Bronchial epithelial cell (primary cell): ENCODE data around the gene SCN8A. TPM values are rescaled to one million over a fixed set of nuclear protein-coding genes. Genes with fewer than 3 reads are reported as not detected.

Experiments used
- DNase-seq: peaks from one replicate; pipeline ENCODE4 v3.0.0-alpha.2; 2010; ENCODE audit warnings: low read depth
- FAIRE-seq: peaks from 2 replicates; lab custom pipeline; 2011; peaks lifted over from hg19 to GRCh38; lab: Jason Lieb, UNC
- H3K27me3 ChIP-seq: 2 replicates; pipeline ENCODE4 v1.5.1; 2011; ENCODE audit warnings: low read length; ENCODE audit not compliant: control insufficient read depth, insufficient read depth
- H3K36me3 ChIP-seq: 2 replicates; pipeline ENCODE4 v1.5.1; 2011; ENCODE audit warnings: low read length; ENCODE audit not compliant: control insufficient read depth, insufficient read depth
- H3K4me3 ChIP-seq: 2 replicates; pipeline ENCODE4 v1.5.1; 2011; ENCODE audit warnings: mild to moderate bottlenecking, low read depth, low read length, control low read depth
- total RNA-seq: library from RNA; depleted of rRNA; stranded (reverse); fragments of >200 nt; gene quantifications from 2 replicates; pipeline ENCODE4 v1.2.1, GENCODE V29; 2014
- TF ChIP-seq, protein P1 (sequence below): IDR thresholded peaks from 2 replicates; pipeline ENCODE4 v1.5.1; 2011; ENCODE audit warnings: mild to moderate bottlenecking, moderate library complexity, low read length, control low read depth, inconsistent platforms; ENCODE audit not compliant: insufficient read depth, severe bottlenecking

Gene SCN8A
- total RNA-seq, 1 donor from 2014 or later, result under 0.01 TPM

GRCh38 chr12:51818086-51818485, 227.1 kb downstream of the SCN8A start:
- no peaks in the 10 kb centered on the region for H3K36me3 ChIP-seq
- no peak overlapping the region for H3K4me3 ChIP-seq
- DNase-seq (no peak), FAIRE-seq (no peak)
- TF ChIP-seq, protein P1, sequence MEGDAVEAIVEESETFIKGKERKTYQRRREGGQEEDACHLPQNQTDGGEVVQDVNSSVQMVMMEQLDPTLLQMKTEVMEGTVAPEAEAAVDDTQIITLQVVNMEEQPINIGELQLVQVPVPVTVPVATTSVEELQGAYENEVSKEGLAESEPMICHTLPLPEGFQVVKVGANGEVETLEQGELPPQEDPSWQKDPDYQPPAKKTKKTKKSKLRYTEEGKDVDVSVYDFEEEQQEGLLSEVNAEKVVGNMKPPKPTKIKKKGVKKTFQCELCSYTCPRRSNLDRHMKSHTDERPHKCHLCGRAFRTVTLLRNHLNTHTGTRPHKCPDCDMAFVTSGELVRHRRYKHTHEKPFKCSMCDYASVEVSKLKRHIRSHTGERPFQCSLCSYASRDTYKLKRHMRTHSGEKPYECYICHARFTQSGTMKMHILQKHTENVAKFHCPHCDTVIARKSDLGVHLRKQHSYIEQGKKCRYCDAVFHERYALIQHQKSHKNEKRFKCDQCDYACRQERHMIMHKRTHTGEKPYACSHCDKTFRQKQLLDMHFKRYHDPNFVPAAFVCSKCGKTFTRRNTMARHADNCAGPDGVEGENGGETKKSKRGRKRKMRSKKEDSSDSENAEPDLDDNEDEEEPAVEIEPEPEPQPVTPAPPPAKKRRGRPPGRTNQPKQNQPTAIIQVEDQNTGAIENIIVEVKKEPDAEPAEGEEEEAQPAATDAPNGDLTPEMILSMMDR, result no peak
- H3K27me3 ChIP-seq, result peaks cover 21% of the 10 kb centered on the region

GRCh38 chr12:51818566-51819300, 227.7 kb downstream of the SCN8A start:
- Histone ChIP-seq H3K27me3 (peaks cover 21% of the 10 kb centered on the region), H3K36me3 (no peaks in the 10 kb centered on the region), H3K4me3 (no peak overlapping the region)
- DNase-seq (no peak), FAIRE-seq (no peak)
- TF ChIP-seq, protein P1, result no peak

DNA sequence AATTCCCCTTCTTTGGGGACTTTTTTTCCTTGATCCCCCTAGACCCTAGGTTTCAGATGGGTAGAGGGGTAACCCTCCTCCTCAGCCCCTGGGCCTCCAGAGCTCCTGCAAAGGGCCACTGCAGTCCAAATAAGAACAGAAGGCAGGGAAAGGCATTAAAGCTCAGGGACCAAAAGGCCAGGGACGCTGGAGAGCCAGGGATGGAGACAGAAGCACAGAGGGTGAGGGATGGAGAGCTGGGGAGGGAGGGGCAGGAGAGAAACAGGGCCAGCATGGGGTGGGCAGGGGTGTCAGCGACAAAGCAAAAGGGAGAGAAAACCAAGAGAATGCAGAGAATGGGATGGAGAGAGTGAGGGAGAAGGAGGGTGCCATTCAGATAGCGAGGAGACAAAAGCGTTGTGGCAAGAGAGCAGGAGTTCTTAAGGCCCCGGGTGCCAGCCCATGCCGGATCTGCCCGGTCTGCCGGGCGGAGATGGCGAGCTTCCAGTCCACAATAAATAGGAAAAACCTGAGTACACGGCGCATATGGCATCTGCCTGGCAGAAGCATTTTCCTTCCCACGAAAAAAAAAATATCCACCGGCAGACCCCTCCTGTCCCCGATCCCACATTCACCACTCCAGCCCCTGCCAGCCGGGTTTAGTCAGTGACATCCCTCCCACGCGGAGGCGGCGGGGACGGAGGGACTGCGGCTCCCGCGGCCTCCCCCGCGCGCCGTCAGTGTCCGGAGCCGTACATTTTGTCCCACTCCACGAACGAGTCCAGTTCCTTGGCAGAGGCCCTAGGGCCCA, 228.9 kb downstream of the SCN8A start:
- TF ChIP-seq, protein P1, result no peak
- H3K36me3 ChIP-seq, result no peaks in the 10 kb centered on the region
- H3K4me3 ChIP-seq, result no peak overlapping the region
- H3K27me3 ChIP-seq, result peaks cover 17% of the 10 kb centered on the region
- FAIRE-seq (no peak), DNase-seq (no peak)

DNA sequence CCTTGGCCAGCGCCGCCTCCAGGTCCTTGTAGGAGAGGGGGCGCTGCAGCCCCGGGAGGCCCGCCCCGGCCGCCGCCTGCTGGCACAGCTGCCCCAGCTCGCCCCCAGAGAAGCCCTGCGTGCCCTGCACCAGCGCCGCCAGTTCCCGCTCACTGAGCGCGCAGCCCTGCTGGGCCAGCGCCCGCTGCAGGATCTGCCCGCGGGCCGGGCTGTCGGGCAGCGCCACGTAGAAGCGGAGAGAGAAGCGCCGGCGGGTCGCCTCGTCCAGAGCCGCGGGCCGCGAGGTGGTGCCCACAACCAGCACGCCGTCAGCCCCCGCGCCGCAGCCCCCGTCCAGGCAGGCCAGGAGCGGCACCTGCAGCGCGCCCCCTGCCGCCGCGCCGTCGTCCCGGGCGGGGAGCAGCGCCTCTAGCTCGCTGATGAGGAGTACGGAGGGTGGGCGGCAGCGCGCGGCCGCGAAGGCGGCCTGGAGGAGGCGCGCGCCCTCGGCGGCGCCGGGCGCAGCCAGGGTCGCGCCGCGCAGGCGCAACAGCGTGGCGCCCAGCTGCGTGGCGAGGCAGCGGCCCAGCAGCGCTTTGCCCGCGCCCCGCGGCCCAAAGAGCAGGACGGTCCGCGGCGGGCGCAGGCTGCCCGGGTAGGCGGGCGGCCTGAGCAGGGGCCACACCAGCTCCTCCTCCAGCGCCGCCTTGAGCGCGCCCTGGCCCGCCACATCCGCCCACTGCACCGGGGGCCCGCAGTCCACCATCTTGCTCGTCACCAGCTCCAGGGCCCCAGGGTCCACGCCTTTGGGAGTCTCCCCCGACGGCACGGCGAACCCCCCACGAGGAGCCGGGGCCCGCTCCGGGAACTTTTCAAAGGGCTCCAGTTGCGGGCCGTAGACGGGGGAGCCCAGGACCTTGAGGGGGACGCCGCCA, 229.8 kb downstream of the SCN8A start:
- no peaks in the 10 kb centered on the region for H3K36me3 ChIP-seq
- DNase-seq (no peak), FAIRE-seq (no peak)
- peaks cover 15% of the 10 kb centered on the region for H3K27me3 ChIP-seq
- peak overlapping the region; percentile 21 for H3K4me3 ChIP-seq
- TF ChIP-seq, protein P1, result peak; percentile 24

DNA sequence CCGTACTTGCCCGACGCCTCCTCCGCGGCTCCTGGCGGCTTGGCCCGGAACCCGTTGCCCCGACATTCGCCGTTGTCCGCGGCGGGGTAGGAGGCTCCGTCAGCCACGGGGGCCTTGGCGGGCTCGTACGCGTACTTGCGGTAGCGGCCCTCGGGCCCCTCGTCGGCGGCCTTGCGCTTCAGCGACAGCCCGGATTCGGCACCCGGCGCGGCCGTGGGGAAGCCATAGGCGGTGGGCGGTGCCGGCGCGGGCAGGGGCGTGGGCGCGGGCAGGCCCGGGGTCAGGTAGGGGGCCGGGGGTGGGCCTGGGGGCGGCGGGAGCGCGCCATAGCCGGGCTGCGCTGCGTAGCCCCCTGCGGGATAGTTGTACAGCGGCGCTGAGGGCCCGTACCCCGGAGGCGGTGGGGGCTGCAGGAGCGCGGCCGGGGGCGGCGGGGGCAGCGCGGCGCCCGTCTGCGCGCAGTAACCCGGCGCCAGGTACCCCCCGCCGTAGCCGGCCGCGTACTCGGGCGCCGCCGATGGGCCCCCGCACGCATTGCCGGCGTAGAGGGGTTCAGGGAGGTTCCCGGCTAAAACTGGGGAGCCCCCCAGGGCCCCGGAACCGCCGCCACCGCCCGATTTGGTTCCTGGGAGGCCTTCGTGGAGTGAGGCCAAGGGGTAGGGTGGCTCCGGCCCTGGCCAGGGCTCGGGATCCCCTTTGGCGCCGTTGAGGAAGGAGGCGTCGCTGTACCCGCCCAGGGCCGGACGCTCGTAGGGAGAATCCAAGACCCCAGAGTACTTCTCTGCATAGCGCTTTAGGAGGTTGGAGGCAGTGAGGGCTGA, 230.6 kb downstream of the SCN8A start:
- Histone ChIP-seq H3K36me3 (no peaks in the 10 kb centered on the region), H3K4me3 (peak overlapping the region; percentile 21), H3K27me3 (peaks cover 15% of the 10 kb centered on the region)
- DNase-seq (no peak), FAIRE-seq (no peak)
- TF ChIP-seq, protein P1, result no peak
